K562 (cell line): Measurements from ENCODE around the gene ETFBKMT. TPM values are rescaled to one million over a fixed set of nuclear protein-coding genes. Genes with fewer than 3 reads are reported as not detected.

Experiments used
- C11orf30 ChIP-seq: fragments of 450-650 bp; IDR thresholded peaks from 2 replicates; pipeline ENCODE4 v1.6.1; 2016; ENCODE audit warnings: low read depth, mild to moderate bottlenecking
- CEBPG ChIP-seq, 3 experiments: fragments of 200-800 bp in 1 of 3; sonication (Bioruptor generic) in 1 of 3; sonication (generic) in 1 of 3; formaldehyde crosslinking in 1 of 3; IDR thresholded peaks in 2 of 3; conservative IDR thresholded peaks in 1 of 3; 2 replicates each; pipeline versions ENCODE4 v1.6.1 to v1.8.0; 2016 to 2022; ENCODE audit warnings: missing compliant biosample characterization in 2 of 3, missing genetic modification characterization in 2 of 3, mild to moderate bottlenecking in 1 of 3, missing genetic modification reagents in 1 of 3
- CREBBP ChIP-seq: IDR thresholded peaks from one replicate; pipeline ENCODE4 v1.6.1; 2012; ENCODE audit warnings: low read depth, mild to moderate bottlenecking, control low read depth, inconsistent platforms, low read length
- CXXC5 ChIP-seq: fragments of 250-450 bp; sonication (Bioruptor Pico); IDR thresholded peaks from 2 replicates; pipeline ENCODE4 v1.8.0; 2022; ENCODE audit warnings: inconsistent platforms, mild to moderate bottlenecking, moderate library complexity
- GABPB1 ChIP-seq: sonication (generic); formaldehyde crosslinking; IDR thresholded peaks from 2 replicates; pipeline ENCODE4 v1.8.0; 2022; ENCODE audit warnings: mild to moderate bottlenecking, missing genetic modification reagents
- KAT8 ChIP-seq: fragments of 450-650 bp; IDR thresholded peaks from 2 replicates; pipeline ENCODE4 v1.6.1; 2016; ENCODE audit warnings: low read depth, mild to moderate bottlenecking
- NR2C2 ChIP-seq, 2 experiments: fragments of 200-800 bp in 1 of 2; sonication (Bioruptor generic) in 1 of 2; sonication (generic) in 1 of 2; formaldehyde crosslinking in 1 of 2; IDR thresholded peaks; 2 replicates each; pipeline versions ENCODE4 v1.6.1 to v1.8.0; 2016 to 2022; ENCODE audit warnings: mild to moderate bottlenecking in 1 of 2, missing compliant biosample characterization in 1 of 2, missing genetic modification characterization in 1 of 2, missing genetic modification reagents in 1 of 2
- XRCC3 ChIP-seq: fragments of 450-650 bp; IDR thresholded peaks from 2 replicates; pipeline ENCODE4 v1.6.1; 2017; ENCODE audit warnings: mild to moderate bottlenecking, moderate library complexity
- polyA plus RNA-seq, 8 experiments: library from polyadenylated mRNA; depleted of rRNA in 4 of 8; stranded (reverse) in 5 of 8; unstranded in 3 of 8; fragments of >200 nt; fragmentation: Nextera tagmentation in 2 of 8; fragmentation: Illumina TruSeq in 1 of 8; extraction: Ambion mirVana in 2 of 8; extraction: Trizol in 1 of 8; gene quantifications; 2 replicates each; pipeline versions ENCODE4 v1.2.1 to v1.2.3, GENCODE V29; 2011 to 2014; ENCODE audit warnings: inconsistent platforms in 1 of 8, missing spikeins in 1 of 8
- total RNA-seq, 7 experiments: library from RNA; depleted of rRNA in 6 of 7; stranded (reverse); fragments of >200 nt in 6 of 7; fragmentation: Illumina TruSeq in 2 of 7; extraction: Trizol in 2 of 7; gene quantifications; 2 replicates each; pipeline versions ENCODE4 v1.2.1 to v1.2.3, GENCODE V29; 2011 to 2021; ENCODE audit warnings: low replicate concordance in 1 of 7
- TF ChIP-seq, protein P1 (sequence below): fragments of 200-800 bp; sonication (Bioruptor generic); IDR thresholded peaks from 2 replicates; pipeline ENCODE4 v1.6.1; 2017; ENCODE audit warnings: missing genetic modification characterization, missing compliant biosample characterization
- TF ChIP-seq, protein P2 (sequence below): fragments of 450-650 bp; IDR thresholded peaks from 2 replicates; pipeline ENCODE4 v1.6.1; 2016
- TF ChIP-seq, protein P3 (sequence below), 2 experiments: fragments of 450-650 bp in 1 of 2; sonication (generic) in 1 of 2; formaldehyde crosslinking in 1 of 2; IDR thresholded peaks; 2 replicates each; pipeline versions ENCODE4 v1.7.1 to v1.9.0; 2016 to 2022; ENCODE audit warnings: inconsistent platforms in 1 of 2, mild to moderate bottlenecking in 1 of 2, missing genetic modification reagents in 1 of 2
- TF ChIP-seq, protein P4 (sequence below): sonication (generic); formaldehyde crosslinking; IDR thresholded peaks from 2 replicates; pipeline ENCODE4 v1.8.0; 2022; ENCODE audit warnings: missing genetic modification reagents, mild to moderate bottlenecking, borderline replicate concordance
- TF ChIP-seq, protein P5 (sequence below): fragments of 250-450 bp; sonication (Bioruptor Pico); IDR thresholded peaks from 2 replicates; pipeline ENCODE4 v1.5.1; 2021; ENCODE audit warnings: mild to moderate bottlenecking

The ETFBKMT gene
- total and polyA plus RNA-seq, 9 of the 15 experiments (the other 6 are each of a cell fraction or from before 2014, with no cell fraction given): 0.18 to 1.7 (median 0.96) TPM

DNA sequence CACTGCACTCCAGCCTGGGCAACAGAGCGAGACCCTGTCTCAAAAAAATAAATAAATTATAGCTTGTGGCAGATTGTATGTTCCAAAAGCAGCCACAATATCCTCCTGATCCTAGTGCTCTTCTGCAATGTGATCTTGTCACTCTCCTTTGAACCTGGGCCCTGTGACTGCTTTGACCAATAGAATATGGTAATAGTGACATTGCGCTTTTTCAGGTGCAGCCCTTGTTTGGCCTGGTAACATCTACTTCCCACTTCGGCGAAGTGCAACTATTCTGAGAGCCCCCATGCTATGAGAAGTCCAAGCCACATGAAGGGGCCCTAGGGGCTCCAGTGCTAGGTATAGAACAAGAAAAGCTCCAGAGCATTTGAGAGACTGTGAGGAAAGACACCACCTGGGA lies 37.5 kb upstream of the ETFBKMT start (continued):
- TF ChIP-seq CEBPG (CRISPR knock-in tag; IDR thresholded peaks at IDR 0.05): no peak
- TF ChIP-seq CEBPG (tag; conservative IDR thresholded peaks at IDR 0.05 in 1 of 2, IDR thresholded peaks at IDR 0.05 in 1 of 2): no peak
- no peak for TF ChIP-seq KAT8
- TF ChIP-seq C11orf30: peak; percentile 80
- TF ChIP-seq GABPB1 (CRISPR knock-in tag): no peak
- TF ChIP-seq, protein P1, sequence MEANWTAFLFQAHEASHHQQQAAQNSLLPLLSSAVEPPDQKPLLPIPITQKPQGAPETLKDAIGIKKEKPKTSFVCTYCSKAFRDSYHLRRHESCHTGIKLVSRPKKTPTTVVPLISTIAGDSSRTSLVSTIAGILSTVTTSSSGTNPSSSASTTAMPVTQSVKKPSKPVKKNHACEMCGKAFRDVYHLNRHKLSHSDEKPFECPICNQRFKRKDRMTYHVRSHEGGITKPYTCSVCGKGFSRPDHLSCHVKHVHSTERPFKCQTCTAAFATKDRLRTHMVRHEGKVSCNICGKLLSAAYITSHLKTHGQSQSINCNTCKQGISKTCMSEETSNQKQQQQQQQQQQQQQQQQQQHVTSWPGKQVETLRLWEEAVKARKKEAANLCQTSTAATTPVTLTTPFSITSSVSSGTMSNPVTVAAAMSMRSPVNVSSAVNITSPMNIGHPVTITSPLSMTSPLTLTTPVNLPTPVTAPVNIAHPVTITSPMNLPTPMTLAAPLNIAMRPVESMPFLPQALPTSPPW (CRISPR knock-in tag): no peak
- TF ChIP-seq, protein P2, sequence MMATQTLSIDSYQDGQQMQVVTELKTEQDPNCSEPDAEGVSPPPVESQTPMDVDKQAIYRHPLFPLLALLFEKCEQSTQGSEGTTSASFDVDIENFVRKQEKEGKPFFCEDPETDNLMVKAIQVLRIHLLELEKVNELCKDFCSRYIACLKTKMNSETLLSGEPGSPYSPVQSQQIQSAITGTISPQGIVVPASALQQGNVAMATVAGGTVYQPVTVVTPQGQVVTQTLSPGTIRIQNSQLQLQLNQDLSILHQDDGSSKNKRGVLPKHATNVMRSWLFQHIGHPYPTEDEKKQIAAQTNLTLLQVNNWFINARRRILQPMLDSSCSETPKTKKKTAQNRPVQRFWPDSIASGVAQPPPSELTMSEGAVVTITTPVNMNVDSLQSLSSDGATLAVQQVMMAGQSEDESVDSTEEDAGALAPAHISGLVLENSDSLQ: no peak
- no peak for TF ChIP-seq NR2C2 (CRISPR knock-in tag; IDR thresholded peaks at IDR 0.05)
- TF ChIP-seq NR2C2 (tag; IDR thresholded peaks at IDR 0.05): peak; percentile 74
- TF ChIP-seq CXXC5: no peak
- TF ChIP-seq, protein P3, sequence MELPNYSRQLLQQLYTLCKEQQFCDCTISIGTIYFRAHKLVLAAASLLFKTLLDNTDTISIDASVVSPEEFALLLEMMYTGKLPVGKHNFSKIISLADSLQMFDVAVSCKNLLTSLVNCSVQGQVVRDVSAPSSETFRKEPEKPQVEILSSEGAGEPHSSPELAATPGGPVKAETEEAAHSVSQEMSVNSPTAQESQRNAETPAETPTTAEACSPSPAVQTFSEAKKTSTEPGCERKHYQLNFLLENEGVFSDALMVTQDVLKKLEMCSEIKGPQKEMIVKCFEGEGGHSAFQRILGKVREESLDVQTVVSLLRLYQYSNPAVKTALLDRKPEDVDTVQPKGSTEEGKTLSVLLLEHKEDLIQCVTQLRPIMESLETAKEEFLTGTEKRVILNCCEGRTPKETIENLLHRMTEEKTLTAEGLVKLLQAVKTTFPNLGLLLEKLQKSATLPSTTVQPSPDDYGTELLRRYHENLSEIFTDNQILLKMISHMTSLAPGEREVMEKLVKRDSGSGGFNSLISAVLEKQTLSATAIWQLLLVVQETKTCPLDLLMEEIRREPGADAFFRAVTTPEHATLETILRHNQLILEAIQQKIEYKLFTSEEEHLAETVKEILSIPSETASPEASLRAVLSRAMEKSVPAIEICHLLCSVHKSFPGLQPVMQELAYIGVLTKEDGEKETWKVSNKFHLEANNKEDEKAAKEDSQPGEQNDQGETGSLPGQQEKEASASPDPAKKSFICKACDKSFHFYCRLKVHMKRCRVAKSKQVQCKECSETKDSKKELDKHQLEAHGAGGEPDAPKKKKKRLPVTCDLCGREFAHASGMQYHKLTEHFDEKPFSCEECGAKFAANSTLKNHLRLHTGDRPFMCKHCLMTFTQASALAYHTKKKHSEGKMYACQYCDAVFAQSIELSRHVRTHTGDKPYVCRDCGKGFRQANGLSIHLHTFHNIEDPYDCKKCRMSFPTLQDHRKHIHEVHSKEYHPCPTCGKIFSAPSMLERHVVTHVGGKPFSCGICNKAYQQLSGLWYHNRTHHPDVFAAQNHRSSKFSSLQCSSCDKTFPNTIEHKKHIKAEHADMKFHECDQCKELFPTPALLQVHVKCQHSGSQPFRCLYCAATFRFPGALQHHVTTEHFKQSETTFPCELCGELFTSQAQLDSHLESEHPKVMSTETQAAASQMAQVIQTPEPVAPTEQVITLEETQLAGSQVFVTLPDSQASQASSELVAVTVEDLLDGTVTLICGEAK (IDR thresholded peaks at IDR 0.05): no peak
- TF ChIP-seq, protein P3 (CRISPR knock-in tag; IDR thresholded peaks at IDR 0.05): no peak
- TF ChIP-seq, protein P4, sequence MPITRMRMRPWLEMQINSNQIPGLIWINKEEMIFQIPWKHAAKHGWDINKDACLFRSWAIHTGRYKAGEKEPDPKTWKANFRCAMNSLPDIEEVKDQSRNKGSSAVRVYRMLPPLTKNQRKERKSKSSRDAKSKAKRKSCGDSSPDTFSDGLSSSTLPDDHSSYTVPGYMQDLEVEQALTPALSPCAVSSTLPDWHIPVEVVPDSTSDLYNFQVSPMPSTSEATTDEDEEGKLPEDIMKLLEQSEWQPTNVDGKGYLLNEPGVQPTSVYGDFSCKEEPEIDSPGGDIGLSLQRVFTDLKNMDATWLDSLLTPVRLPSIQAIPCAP (CRISPR knock-in tag): no peak
- no peak for TF ChIP-seq CREBBP
- TF ChIP-seq XRCC3: no peak
- TF ChIP-seq, protein P5, sequence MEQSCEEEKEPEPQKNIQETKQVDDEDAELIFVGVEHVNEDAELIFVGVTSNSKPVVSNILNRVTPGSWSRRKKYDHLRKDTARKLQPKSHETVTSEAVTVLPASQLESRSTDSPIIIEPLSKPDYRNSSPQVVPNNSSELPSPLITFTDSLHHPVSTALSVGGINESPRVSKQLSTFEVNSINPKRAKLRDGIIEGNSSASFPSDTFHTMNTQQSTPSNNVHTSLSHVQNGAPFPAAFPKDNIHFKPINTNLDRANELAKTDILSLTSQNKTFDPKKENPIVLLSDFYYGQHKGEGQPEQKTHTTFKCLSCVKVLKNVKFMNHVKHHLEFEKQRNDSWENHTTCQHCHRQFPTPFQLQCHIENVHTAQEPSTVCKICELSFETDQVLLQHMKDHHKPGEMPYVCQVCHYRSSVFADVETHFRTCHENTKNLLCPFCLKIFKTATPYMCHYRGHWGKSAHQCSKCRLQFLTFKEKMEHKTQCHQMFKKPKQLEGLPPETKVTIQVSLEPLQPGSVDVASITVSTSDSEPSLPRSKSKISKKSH: no peak
